Fibroblast of lung (primary cell): ENCODE measurements around the gene AHSP.

Source experiments
- EZH2 ChIP-seq: IDR thresholded peaks from 2 replicates; pipeline ENCODE4 v1.5.1; 2012; ENCODE audit warnings: low read length, control low read depth, mild to moderate bottlenecking; ENCODE audit errors: missing control alignments
- TF ChIP-seq, protein P1 (sequence below), 2 donors: IDR thresholded peaks in 1 of 2; conservative IDR thresholded peaks in 1 of 2; 1 replicate in 1 of 2; 2 replicates in 1 of 2; pipeline ENCODE4 v1.5.1; 2011 to 2012; ENCODE audit warnings: low read length in 2 of 2, control low read depth in 1 of 2, inconsistent platforms in 1 of 2, low read depth in 1 of 2, mild to moderate bottlenecking in 1 of 2

DNA sequence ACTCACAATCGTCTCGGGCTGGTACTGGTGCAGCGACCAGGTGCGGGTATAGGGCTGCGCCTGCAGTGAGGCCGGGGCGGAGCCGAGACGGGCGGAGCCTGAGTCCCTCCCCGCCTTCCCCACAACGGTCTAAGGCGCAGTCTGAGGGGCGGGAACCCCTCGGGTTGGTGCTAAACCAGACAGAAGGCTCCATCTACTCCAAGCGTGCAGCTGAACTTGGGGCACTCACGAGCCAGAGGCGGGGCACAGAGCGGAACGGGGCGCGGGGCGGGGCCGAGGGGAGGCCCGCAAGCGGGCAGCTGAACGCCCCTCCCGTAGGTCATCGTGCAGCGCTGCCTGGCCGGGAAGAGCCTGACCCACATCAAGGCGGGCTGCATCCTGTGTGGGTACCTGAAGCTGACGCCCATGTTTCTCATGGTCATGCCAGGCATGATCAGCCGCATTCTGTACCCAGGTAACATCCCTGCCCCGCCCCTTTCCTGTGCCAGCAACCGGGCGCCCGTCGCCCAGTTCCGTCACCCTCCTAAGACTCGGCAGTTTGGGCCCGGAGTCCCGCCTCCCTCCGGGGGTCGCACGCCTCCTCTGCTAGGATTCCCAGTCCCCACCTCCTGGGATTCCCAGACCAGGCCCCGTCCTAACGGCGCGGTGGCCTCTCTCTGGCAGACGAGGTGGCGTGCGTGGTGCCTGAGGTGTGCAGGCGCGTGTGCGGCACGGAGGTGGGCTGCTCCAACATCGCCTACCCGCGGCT is 39.8 kb upstream of the AHSP start:
- TF ChIP-seq, protein P1, sequence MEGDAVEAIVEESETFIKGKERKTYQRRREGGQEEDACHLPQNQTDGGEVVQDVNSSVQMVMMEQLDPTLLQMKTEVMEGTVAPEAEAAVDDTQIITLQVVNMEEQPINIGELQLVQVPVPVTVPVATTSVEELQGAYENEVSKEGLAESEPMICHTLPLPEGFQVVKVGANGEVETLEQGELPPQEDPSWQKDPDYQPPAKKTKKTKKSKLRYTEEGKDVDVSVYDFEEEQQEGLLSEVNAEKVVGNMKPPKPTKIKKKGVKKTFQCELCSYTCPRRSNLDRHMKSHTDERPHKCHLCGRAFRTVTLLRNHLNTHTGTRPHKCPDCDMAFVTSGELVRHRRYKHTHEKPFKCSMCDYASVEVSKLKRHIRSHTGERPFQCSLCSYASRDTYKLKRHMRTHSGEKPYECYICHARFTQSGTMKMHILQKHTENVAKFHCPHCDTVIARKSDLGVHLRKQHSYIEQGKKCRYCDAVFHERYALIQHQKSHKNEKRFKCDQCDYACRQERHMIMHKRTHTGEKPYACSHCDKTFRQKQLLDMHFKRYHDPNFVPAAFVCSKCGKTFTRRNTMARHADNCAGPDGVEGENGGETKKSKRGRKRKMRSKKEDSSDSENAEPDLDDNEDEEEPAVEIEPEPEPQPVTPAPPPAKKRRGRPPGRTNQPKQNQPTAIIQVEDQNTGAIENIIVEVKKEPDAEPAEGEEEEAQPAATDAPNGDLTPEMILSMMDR (conservative IDR thresholded peaks at IDR 0.05 in 1 of 2, IDR thresholded peaks at IDR 0.05 in 1 of 2; ENCODE audit: low read depth in 1 of 2, low read length in 2 of 2): no peak
- TF ChIP-seq EZH2: peak; percentile 62
